ENCODE measurements around the gene SNTB2. TPM values are rescaled to one million over a fixed set of nuclear protein-coding genes. Genes with fewer than 3 reads are reported as not detected.
A peak's percentile ranks its signal among the peaks of the same experiment; 100 is the strongest.

The SNTB2 gene
- total RNA-seq, 1 experiment from 2014 or later, result 30.3 TPM

- Histone ChIP-seq H3K4me1 (replicated peaks; ENCODE audit: insufficient read depth) (no peaks in the 10 kb centered on the region), H3K27me3 (ENCODE audit: insufficient read depth, low read depth) (no peaks in the 10 kb centered on the region), H3F3A (ENCODE audit: insufficient read depth, low read depth) (peaks cover 2% of the 10 kb centered on the region; the same call in 1 of the 2 replicates), H4K20me1 (ENCODE audit: insufficient read depth) (no peaks in the 10 kb centered on the region), H2AFZ (no peak overlapping the region), H3K79me2 (ENCODE audit: low read depth) (no peaks in the 10 kb centered on the region), H3K4me2 (no peak overlapping the region), H3K36me3 (ENCODE audit: low read depth) (peaks cover 2% of the 10 kb centered on the region; the same call in 1 of the 2 replicates), H3K9me3 (ENCODE audit: insufficient read depth, low read depth) (no peaks in the 10 kb centered on the region), H3K27ac (peak overlapping the region; percentile 19; the same call in 1 of the 2 replicates), H3K4me3 (no peak overlapping the region), H3K9me2 (ENCODE audit: insufficient read depth) (no peaks in the 10 kb centered on the region)
- DNase-seq, result no peak
- CTCF ChIA-PET, result no interaction called here
- POLR2A ChIA-PET (ENCODE audit: unreplicated experiment), result no interaction called here
- TF ChIP-seq CTCF (conservative IDR thresholded peaks at IDR 0.05), result no peak
- no peak for TF ChIP-seq EZH2 (IDR thresholded peaks at IDR 0.05; ENCODE audit: low read depth)
- BruUV-seq (replicated peaks), result no TSS peak
- intact Hi-C loops (cut with micrococcal nuclease; ENCODE audit: unreplicated experiment), result no loop called here
Observed at GRCh38 chr16:69270395-69270794, 83.4 kb downstream of the SNTB2 start.

- peaks cover 2% of the 10 kb centered on the region; the same call in 1 of the 2 replicates for H3K36me3 ChIP-seq (ENCODE audit: low read depth)
Observed at GRCh38 chr16:69270831-69271230, 83.9 kb downstream of the SNTB2 start.

GRCh38 chr16:69273009-69273408 is 86.0 kb downstream of the SNTB2 start:
- intact Hi-C loops (cut with micrococcal nuclease; ENCODE audit: unreplicated experiment), result no loop called here
- H3K9me3 ChIP-seq (ENCODE audit: insufficient read depth, low read depth), result no peaks in the 10 kb centered on the region
- TF ChIP-seq CTCF (conservative IDR thresholded peaks at IDR 0.05) (no peak), EZH2 (IDR thresholded peaks at IDR 0.05; ENCODE audit: low read depth) (no peak)
- H3K4me1 ChIP-seq (replicated peaks; ENCODE audit: insufficient read depth), result no peaks in the 10 kb centered on the region
- DNase-seq, result no peak
- H2AFZ ChIP-seq, result no peak overlapping the region
- H3K27me3 ChIP-seq (ENCODE audit: insufficient read depth, low read depth), result no peaks in the 10 kb centered on the region
- peaks cover 2% of the 10 kb centered on the region; the same call in 1 of the 2 replicates for H3K36me3 ChIP-seq (ENCODE audit: low read depth)
- H3K79me2 ChIP-seq (ENCODE audit: low read depth), result no peaks in the 10 kb centered on the region
- no peak overlapping the region for H3K27ac ChIP-seq
- no peaks in the 10 kb centered on the region for H4K20me1 ChIP-seq (ENCODE audit: insufficient read depth)
- ChIA-PET CTCF (no interaction called here), POLR2A (ENCODE audit: unreplicated experiment) (no interaction called here)
- no TSS peak for BruUV-seq (replicated peaks)
- H3K4me2 ChIP-seq, result no peak overlapping the region
- no peaks in the 10 kb centered on the region for H3K9me2 ChIP-seq (ENCODE audit: insufficient read depth)
- H3F3A ChIP-seq (ENCODE audit: insufficient read depth, low read depth), result peaks cover 8% of the 10 kb centered on the region; the same call in 1 of the 2 replicates
- no peak overlapping the region for H3K4me3 ChIP-seq

More at GRCh38 chr16:69270831-69271230, 83.9 kb downstream of the SNTB2 start:
- H4K20me1 ChIP-seq (ENCODE audit: insufficient read depth), result no peaks in the 10 kb centered on the region
- H3K4me1 ChIP-seq (replicated peaks; ENCODE audit: insufficient read depth), result no peaks in the 10 kb centered on the region
- H3K9me3 ChIP-seq (ENCODE audit: insufficient read depth, low read depth), result no peaks in the 10 kb centered on the region
- no peak for DNase-seq
- no peaks in the 10 kb centered on the region for H3K9me2 ChIP-seq (ENCODE audit: insufficient read depth)
- no peak for TF ChIP-seq CTCF (conservative IDR thresholded peaks at IDR 0.05)
- TF ChIP-seq EZH2 (IDR thresholded peaks at IDR 0.05; ENCODE audit: low read depth), result no peak
- no peaks in the 10 kb centered on the region for H3K79me2 ChIP-seq (ENCODE audit: low read depth)
- ChIA-PET POLR2A (ENCODE audit: unreplicated experiment) (no interaction called here), CTCF (no interaction called here)
- H3K27me3 ChIP-seq (ENCODE audit: insufficient read depth, low read depth), result no peaks in the 10 kb centered on the region
- no peak overlapping the region for H3K4me3 ChIP-seq
- intact Hi-C loops (cut with micrococcal nuclease; ENCODE audit: unreplicated experiment), result no loop called here
- H2AFZ ChIP-seq, result no peak overlapping the region
- H3K27ac ChIP-seq, result 0 out of 2 replicates have a peak overlapping the region, but pooled peaks have one; percentile 19
- no peak overlapping the region for H3K4me2 ChIP-seq
- BruUV-seq (replicated peaks), result no TSS peak
- peaks cover 3% of the 10 kb centered on the region; the same call in 1 of the 2 replicates for H3F3A ChIP-seq (ENCODE audit: insufficient read depth, low read depth)

All from PC-9 (cell line).